ENCODE measurements around the gene CFAP20.

Gene CFAP20

DNA sequence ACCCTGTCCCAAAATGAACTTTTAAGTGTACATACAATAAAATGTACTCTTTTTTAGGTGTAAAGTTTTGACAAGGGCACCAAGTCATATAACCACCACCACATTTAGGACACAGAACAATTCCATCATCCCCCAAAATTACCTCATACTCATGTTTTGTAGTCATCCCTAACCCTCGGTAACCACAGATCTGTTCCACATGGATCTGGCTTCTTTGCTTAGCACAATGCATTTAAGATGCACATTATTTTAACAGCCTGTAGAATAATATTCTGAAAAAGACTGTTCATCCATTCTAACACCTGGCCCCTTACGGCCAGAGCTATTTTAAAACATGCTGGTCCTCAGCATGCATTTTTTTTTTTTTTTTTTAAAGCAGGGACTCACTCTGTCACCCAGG, 25.2 kb upstream of the CFAP20 start:
- no peak overlapping the region for H3K4me2 ChIP-seq
- 0 out of 2 replicates have a peak, but pooled peaks cover 11% of the 10 kb centered on the region for H4K20me1 ChIP-seq
- H3K9ac ChIP-seq, result no peak overlapping the region
- H3K9me3 ChIP-seq, result no peaks in the 10 kb centered on the region
- no peaks in the 10 kb centered on the region for H3K27me3 ChIP-seq
- TF ChIP-seq Cebpa-rat (IDR thresholded peaks at IDR 0.05), result no peak
- H3K4me3 ChIP-seq, result no peak overlapping the region
- no peaks in the 10 kb centered on the region for H3K4me1 ChIP-seq
- peaks cover 24% of the 10 kb centered on the region for H3K36me3 ChIP-seq
- no peak overlapping the region for H3K27ac ChIP-seq

DNA sequence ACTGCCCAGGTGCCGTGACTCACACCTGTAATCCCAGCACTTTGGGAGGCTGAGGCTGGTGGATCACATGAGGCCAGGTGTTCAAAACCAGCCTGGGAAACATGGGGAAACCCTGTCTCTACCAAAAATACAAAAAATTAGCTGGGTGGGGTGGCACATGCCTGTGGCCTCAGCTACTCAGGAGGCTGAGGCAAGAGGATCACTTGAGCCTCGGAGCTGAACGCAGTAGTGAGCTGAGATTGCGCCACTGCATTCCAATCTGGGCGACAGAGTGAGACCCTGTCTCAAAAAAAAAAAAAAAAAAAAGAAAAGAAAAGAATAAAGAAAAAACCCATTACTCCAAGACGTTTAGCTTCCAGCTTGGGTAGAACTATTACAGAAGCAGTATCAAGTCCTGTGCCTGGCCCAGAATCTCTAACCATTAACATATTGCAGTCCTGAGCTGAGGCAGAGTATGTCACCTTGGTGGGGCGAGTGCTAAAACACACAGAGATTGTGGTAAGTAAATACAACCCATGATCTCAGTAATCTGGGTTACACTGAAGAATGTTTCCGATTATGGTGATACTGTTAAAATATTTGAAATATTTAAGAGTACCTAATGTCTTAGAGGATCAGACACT, 23.2 kb upstream of the CFAP20 start:
- Histone ChIP-seq H3K4me2 (no peak overlapping the region), H3K9ac (no peak overlapping the region), H3K27ac (no peak overlapping the region), H3K36me3 (peaks cover 4% of the 10 kb centered on the region), H3K4me3 (no peak overlapping the region), H3K9me3 (no peaks in the 10 kb centered on the region), H3K4me1 (no peaks in the 10 kb centered on the region), H3K27me3 (no peaks in the 10 kb centered on the region), H4K20me1 (no peaks in the 10 kb centered on the region)
- TF ChIP-seq Cebpa-rat (IDR thresholded peaks at IDR 0.05), result no peak

DNA sequence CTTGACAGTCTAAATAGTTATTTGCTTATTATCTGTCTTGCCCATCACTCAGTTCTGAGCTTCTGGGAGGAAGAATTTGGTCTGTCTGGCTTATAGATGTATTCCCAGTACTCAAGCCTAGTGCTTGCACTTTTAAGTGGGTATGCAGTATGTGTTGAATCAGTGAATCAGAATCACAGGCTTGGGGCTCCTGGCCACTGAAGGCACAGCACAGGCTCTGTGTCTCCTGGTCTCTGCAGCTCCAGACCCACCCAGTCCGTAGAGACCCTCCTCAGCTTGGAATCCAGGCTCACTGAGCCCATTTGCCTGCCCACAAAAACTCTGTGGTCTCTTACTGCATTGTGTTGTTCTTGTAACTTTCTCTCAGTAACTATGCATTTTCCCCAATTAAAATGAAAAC, 19.3 kb upstream of the CFAP20 start:
- Histone ChIP-seq H3K27me3 (no peaks in the 10 kb centered on the region), H3K9me3 (no peaks in the 10 kb centered on the region), H3K27ac (no peak overlapping the region), H3K36me3 (no peaks in the 10 kb centered on the region), H3K4me1 (no peaks in the 10 kb centered on the region), H3K4me2 (no peak overlapping the region), H3K4me3 (no peak overlapping the region), H3K9ac (no peak overlapping the region), H4K20me1 (no peaks in the 10 kb centered on the region)
- no peak for TF ChIP-seq Cebpa-rat (IDR thresholded peaks at IDR 0.05)

DNA sequence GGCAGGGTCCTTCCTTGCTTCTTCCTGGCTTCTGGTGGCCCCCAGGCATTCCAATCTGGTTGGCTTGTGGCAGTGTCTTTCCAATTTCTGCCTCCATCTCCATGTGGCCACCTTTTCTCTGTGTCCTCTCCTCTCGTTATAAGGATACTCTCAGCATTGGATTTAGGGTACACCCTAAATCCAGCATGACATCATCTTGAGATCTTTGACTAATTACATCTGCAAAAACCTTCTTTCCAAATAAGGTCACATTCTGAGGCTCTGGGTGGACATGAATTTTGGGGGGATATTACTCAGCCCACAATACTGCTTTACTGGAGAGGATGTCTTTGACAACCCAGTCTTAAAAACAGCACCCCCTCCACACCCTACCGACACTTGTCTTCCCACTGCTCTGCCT, 18.9 kb upstream of the CFAP20 start:
- no peak overlapping the region for H3K27ac ChIP-seq
- H3K9me3 ChIP-seq, result no peaks in the 10 kb centered on the region
- H3K9ac ChIP-seq, result no peak overlapping the region
- H3K4me3 ChIP-seq, result no peak overlapping the region
- H3K27me3 ChIP-seq, result no peaks in the 10 kb centered on the region
- H3K36me3 ChIP-seq, result no peaks in the 10 kb centered on the region
- H3K4me1 ChIP-seq, result no peaks in the 10 kb centered on the region
- H4K20me1 ChIP-seq, result no peaks in the 10 kb centered on the region
- H3K4me2 ChIP-seq, result no peak overlapping the region
- no peak for TF ChIP-seq Cebpa-rat (IDR thresholded peaks at IDR 0.05)

DNA sequence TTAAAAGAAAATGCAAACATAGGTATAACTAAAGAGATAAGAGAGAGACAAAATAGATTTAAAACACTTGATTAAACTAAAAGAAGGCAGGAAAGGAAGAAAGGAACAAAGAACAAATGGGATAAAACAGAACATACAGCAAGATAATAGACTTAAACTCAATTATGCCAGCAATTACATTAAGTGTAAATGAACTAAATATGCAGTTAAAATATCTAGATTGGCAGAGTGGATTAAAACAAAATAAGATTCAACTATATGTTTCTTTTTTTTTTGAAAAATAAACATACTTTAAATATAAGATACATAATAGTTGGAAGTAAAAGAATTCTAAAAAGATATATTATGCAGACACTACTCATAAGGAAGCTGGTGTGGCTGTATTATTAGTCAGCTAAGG, 9.7 kb upstream of the CFAP20 start:
- no peaks in the 10 kb centered on the region for H3K27me3 ChIP-seq
- TF ChIP-seq Cebpa-rat (IDR thresholded peaks at IDR 0.05), result no peak
- H3K36me3 ChIP-seq, result peaks cover 16% of the 10 kb centered on the region; the same call in 1 of the 2 replicates
- no peak overlapping the region for H3K27ac ChIP-seq
- no peak overlapping the region for H3K4me3 ChIP-seq
- H3K9ac ChIP-seq, result no peak overlapping the region
- H3K9me3 ChIP-seq, result peaks cover 33% of the 10 kb centered on the region
- H3K4me1 ChIP-seq, result no peaks in the 10 kb centered on the region
- H4K20me1 ChIP-seq, result no peaks in the 10 kb centered on the region
- no peak overlapping the region for H3K4me2 ChIP-seq

DNA sequence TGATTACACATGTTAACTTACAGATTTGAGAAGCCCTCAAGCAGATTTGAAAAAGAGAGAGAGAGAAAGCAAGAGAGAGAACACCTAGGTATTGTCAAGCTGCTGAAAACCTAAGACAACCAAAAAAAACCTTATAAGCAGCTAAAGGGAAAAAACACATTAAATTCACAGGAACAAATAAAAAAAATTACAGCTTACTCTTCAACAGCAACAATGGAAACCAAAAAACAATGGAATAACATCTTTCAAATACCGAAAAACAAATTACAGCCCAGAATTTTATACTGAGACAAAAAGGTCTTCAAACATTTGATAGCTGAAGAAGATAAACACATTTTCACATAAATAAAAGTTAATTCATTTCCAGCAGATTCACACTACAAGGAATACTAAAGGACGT, 8.4 kb upstream of the CFAP20 start:
- Histone ChIP-seq H3K4me3 (no peak overlapping the region), H3K27me3 (no peaks in the 10 kb centered on the region), H3K27ac (no peak overlapping the region), H4K20me1 (no peaks in the 10 kb centered on the region), H3K36me3 (peaks cover 16% of the 10 kb centered on the region; the same call in 1 of the 2 replicates), H3K4me1 (no peaks in the 10 kb centered on the region), H3K9ac (no peak overlapping the region), H3K9me3 (peaks cover 33% of the 10 kb centered on the region), H3K4me2 (no peak overlapping the region)
- no peak for TF ChIP-seq Cebpa-rat (IDR thresholded peaks at IDR 0.05)

DNA sequence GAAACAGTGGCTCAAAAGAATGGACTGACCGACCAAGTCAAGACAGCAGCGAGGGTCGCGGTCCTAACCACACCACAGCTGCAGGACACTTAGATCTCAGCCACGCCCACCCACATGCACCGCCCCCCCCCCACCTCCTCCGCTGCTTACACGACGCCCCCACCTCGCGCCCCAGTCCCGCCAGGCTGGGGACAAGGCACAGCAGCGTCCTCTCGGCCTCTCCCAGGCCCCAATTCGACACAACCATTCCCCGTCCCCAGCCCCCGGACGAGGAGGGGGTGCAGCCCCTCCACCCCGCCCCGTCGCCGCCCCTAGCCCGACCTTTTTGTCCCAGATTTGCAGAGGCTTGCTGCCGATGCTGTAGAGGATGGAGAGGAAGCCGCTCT, 477 bp downstream of the CFAP20 start:
- Histone ChIP-seq H3K27me3 (no peaks in the 10 kb centered on the region), H3K27ac (peak overlapping the region; percentile 94), H4K20me1 (peaks cover 49% of the 10 kb centered on the region), H3K9me3 (no peaks in the 10 kb centered on the region), H3K4me3 (peak overlapping the region; percentile 94), H3K4me1 (peaks cover 48% of the 10 kb centered on the region), H3K9ac (peak overlapping the region; percentile 94), H3K36me3 (0 out of 2 replicates have a peak, but pooled peaks cover 9% of the 10 kb centered on the region), H3K4me2 (peak overlapping the region; percentile 99)
- no peak for TF ChIP-seq Cebpa-rat (IDR thresholded peaks at IDR 0.05)

DNA sequence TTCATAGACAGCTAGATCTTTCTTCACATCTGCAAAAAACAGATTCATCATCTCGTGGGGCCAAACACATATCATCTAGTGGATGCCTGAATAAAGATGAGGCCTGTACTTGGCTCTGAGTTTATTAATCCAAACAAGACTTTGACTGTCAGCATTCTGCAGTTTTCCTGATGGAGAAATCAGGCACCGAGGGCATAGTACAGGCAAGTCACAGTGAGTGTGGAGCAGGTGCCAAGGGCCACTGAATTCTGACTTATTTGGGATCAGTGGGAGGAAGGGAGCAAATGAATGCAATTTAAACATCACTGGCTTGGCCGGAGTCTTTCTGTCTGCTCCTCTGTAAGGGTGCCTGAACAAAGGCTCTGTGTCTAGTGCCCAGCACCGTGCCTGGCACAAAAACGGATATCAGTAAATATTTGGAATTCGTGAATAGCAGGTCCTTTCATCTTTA, 975 bp downstream of the CFAP20 start:
- peak overlapping the region; percentile 27; the same call in 1 of the 2 replicates for H3K27ac ChIP-seq
- H3K9ac ChIP-seq, result peak overlapping the region; percentile 94
- H3K36me3 ChIP-seq, result 0 out of 2 replicates have a peak, but pooled peaks cover 10% of the 10 kb centered on the region
- H3K4me1 ChIP-seq, result peaks cover 50% of the 10 kb centered on the region
- peak overlapping the region; percentile 99 for H3K4me2 ChIP-seq
- H3K9me3 ChIP-seq, result no peaks in the 10 kb centered on the region
- H3K4me3 ChIP-seq, result peak overlapping the region; percentile 94
- no peak for TF ChIP-seq Cebpa-rat (IDR thresholded peaks at IDR 0.05)
- peaks cover 54% of the 10 kb centered on the region for H4K20me1 ChIP-seq
- no peaks in the 10 kb centered on the region for H3K27me3 ChIP-seq

DNA sequence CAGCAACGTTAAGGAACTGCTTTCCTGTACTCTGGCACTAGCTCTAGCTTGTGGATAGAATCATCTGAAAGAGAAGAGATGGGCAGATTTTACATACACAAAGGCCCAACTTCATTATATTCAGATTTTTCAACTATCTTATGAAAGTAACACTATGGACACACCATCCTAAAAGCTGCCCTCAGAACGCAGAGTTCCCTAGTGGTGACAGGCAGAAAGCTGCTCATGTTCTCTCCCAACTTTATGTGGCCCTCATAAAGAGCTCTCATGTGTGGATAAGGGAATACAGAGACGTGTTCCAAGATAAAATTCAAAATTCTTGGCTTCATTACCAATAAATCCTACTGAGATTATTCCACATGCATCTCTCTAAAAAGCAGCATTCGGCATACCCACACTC, 1.5 kb downstream of the CFAP20 start:
- no peak for TF ChIP-seq Cebpa-rat (IDR thresholded peaks at IDR 0.05)
- H3K9me3 ChIP-seq, result no peaks in the 10 kb centered on the region
- peaks cover 59% of the 10 kb centered on the region for H4K20me1 ChIP-seq
- no peak overlapping the region for H3K27ac ChIP-seq
- peak overlapping the region; percentile 94 for H3K9ac ChIP-seq
- 0 out of 2 replicates have a peak, but pooled peaks cover 10% of the 10 kb centered on the region for H3K36me3 ChIP-seq
- H3K27me3 ChIP-seq, result no peaks in the 10 kb centered on the region
- peaks cover 50% of the 10 kb centered on the region for H3K4me1 ChIP-seq
- peak overlapping the region; percentile 99 for H3K4me2 ChIP-seq
- peak overlapping the region; percentile 94 for H3K4me3 ChIP-seq

DNA sequence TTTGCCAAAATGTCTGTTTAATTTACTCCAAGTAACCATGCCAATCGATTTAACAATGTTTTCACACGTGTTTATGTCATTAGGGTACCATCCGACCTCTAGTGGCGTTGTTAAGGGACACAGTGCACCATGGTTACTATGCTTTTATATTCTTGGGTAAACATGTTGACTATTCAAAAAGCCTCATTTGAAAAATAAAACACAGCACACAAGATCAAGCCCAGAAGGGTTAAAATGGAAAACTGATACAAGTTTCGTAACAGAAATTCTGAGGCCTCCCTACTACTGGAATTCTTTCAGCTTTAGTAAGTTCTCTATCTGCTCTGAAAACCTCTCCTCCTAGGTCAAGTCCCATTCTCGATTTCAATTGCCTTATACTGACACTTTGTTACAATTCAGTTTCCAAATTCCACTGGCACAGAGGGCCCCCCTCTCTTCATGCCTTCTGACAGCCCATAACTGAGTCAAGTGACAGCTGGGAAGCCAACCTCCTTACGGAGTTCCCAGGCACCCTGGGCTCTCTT, 2.1 kb downstream of the CFAP20 start:
- no peaks in the 10 kb centered on the region for H3K27me3 ChIP-seq
- peak overlapping the region; percentile 94 for H3K4me3 ChIP-seq
- peaks cover 53% of the 10 kb centered on the region for H3K4me1 ChIP-seq
- peak overlapping the region; percentile 94; the same call in 1 of the 2 replicates for H3K9ac ChIP-seq
- H3K27ac ChIP-seq, result no peak overlapping the region
- peak overlapping the region; percentile 99 for H3K4me2 ChIP-seq
- H3K36me3 ChIP-seq, result 0 out of 2 replicates have a peak, but pooled peaks cover 10% of the 10 kb centered on the region
- no peak for TF ChIP-seq Cebpa-rat (IDR thresholded peaks at IDR 0.05)
- peaks cover 65% of the 10 kb centered on the region for H4K20me1 ChIP-seq
- no peaks in the 10 kb centered on the region for H3K9me3 ChIP-seq

Measured in BLaER1 (cell line).